Tongue (tissue), 2 donors: ENCODE results near the gene POC1B. TPM values are rescaled to one million over a fixed set of nuclear protein-coding genes. Genes with fewer than 3 reads are reported as not detected.
A peak's percentile ranks its signal among the peaks of the same experiment; 100 is the strongest.

Source experiments
- DNase-seq: peaks from one replicate; pipeline ENCODE4 v3.0.0-alpha.2; 2015
- total RNA-seq: library from RNA; depleted of rRNA; stranded (reverse); fragments of >200 nt; gene quantifications from one replicate; pipeline ENCODE4 v1.2.3, GENCODE V29; 2014

POC1B gene
- 17.5 TPM for total RNA-seq

- peak; percentile 87 for DNase-seq
These were observed at the start of gene POC1B for GRCh38 chr12:89525824-89526770. Gene POC1B, minus strand, starts transcription at chr12:89526047. Its CDS starts 152 bp downstream, at chr12:89525895.

GRCh38 chr12:89575374-89575773 is 49.5 kb upstream of the POC1B start:
- DNase-seq, result no peak

- DNase-seq, result peak; percentile 58
These were observed 48.9 kb upstream of the POC1B start for GRCh38 chr12:89574736-89575208.

- no peak for DNase-seq
These were observed 47.4 kb upstream of the POC1B start for GRCh38 chr12:89573051-89573810.

- no peak for DNase-seq
These were observed 45.8 kb upstream of the POC1B start for GRCh38 chr12:89571491-89572195.

- DNase-seq, result no peak
These were observed 42.6 kb upstream of the POC1B start for GRCh38 chr12:89568484-89568883.

- DNase-seq, result no peak
These were observed 41.9 kb upstream of the POC1B start for GRCh38 chr12:89567691-89568239.

- DNase-seq, result no peak
These were observed 40.8 kb upstream of the POC1B start for GRCh38 chr12:89566615-89567014.

- no peak for DNase-seq
These were observed 39.2 kb upstream of the POC1B start for GRCh38 chr12:89565002-89565401.

- no peak for DNase-seq
These were observed 33.9 kb upstream of the POC1B start for GRCh38 chr12:89559753-89560152.

- peak; percentile 34 for DNase-seq
These were observed 31.1 kb upstream of the POC1B start for GRCh38 chr12:89556976-89557375.

GRCh38 chr12:89552376-89552775 is 26.5 kb upstream of the POC1B start:
- DNase-seq, result no peak

GRCh38 chr12:89551747-89552146 is 25.9 kb upstream of the POC1B start:
- DNase-seq, result no peak

- no peak for DNase-seq
These were observed 21.3 kb upstream of the POC1B start for GRCh38 chr12:89547101-89547500.

GRCh38 chr12:89546151-89546550 is 20.3 kb upstream of the POC1B start:
- no peak for DNase-seq

- DNase-seq, result peak; percentile 69
These were observed 18.9 kb upstream of the POC1B start for GRCh38 chr12:89544681-89545184.

GRCh38 chr12:89544022-89544421 is 18.2 kb upstream of the POC1B start:
- no peak for DNase-seq

GRCh38 chr12:89542912-89543592 is 17.2 kb upstream of the POC1B start:
- DNase-seq, result peak; percentile 91

- DNase-seq, result no peak
These were observed 16.4 kb upstream of the POC1B start for GRCh38 chr12:89542236-89542635.

- no peak for DNase-seq
These were observed 14.7 kb upstream of the POC1B start for GRCh38 chr12:89540586-89540985.
